ENCODE measurements around the gene THADA.

GRCh38 chr2:43346602-43347567 lies 249.0 kb downstream of the THADA start:
- TF ChIP-seq CTCF (conservative IDR thresholded peaks at IDR 0.05; ENCODE audit: low read length) (no peak), EZH2phosphoT487 (IDR thresholded peaks at IDR 0.05; ENCODE audit: borderline replicate concordance, low read depth, low read length) (no peak)

Data from OCI-LY7 (cell line).